DND-41 (cell line): ENCODE measurements around the gene CRYBG1.

ENCODE experiments used
- CTCF ChIP-seq: IDR thresholded peaks from 2 replicates; pipeline ENCODE4 v1.5.1; 2012; ENCODE audit warnings: borderline replicate concordance, low read length, moderate library complexity, mild to moderate bottlenecking; ENCODE audit not compliant: poor library complexity, severe bottlenecking; ENCODE audit errors: extremely low read depth
- EZH2 ChIP-seq: IDR thresholded peaks from 3 replicates; pipeline ENCODE4 v1.6.1; 2012; ENCODE audit warnings: borderline replicate concordance, low read depth, mild to moderate bottlenecking, moderate library complexity, low read length, inconsistent platforms; ENCODE audit not compliant: severe bottlenecking

GRCh38 chr6:106617302-106617701 lies 256.8 kb downstream of the CRYBG1 start:
- TF ChIP-seq EZH2 (no peak), CTCF (no peak)
